Ovary (tissue), 3 donors: ENCODE results near the gene CHN1.

Experiments used
- CTCF ChIP-seq, 3 donors: fragments of 450-650 bp in 2 of 3; fragments of 200-600 bp in 1 of 3; IDR thresholded peaks; one replicate each; pipeline versions ENCODE4 v1.5.1 to v1.8.0; 2016 to 2022; ENCODE audit warnings: antibody characterized with exemption in 3 of 3, mild to moderate bottlenecking in 1 of 3
- EP300 ChIP-seq: sonication (generic); formaldehyde crosslinking; IDR thresholded peaks from one replicate; pipeline ENCODE4 v1.6.1; 2017; ENCODE audit warnings: antibody characterized with exemption
- POLR2A ChIP-seq: fragments of 450-650 bp; IDR thresholded peaks from one replicate; pipeline ENCODE4 v1.6.1; 2017; ENCODE audit warnings: antibody characterized with exemption, mild to moderate bottlenecking, moderate library complexity
- donor health status: DM: no; HTN: no; CAD: no.

DNA sequence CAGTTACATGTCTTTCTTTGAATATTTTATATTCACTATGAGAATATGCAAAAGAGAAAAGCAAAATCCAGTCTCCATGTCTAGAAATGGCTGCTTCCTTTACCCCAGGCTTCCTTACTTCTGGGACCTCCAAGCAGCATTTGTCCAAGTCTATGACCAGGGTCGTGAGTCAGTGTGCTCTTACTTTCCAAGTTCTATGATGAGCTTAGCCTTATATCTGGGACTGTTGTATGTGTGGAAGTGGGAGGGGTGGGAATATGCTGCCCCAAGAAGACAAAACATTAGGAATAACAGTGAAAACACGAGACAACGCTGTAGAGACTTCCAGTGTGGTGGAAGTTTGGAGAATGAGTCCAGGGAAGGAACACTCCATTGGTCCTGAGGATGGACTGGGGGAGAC lies 219.7 kb downstream of the CHN1 start:
- no peak for TF ChIP-seq CTCF (IDR thresholded peaks at IDR 0.05)
- no peak for TF ChIP-seq POLR2A
- TF ChIP-seq EP300: no peak
